Smooth muscle cell (in vitro differentiated cells): ENCODE results near the gene TMEM63C. TPM values are rescaled to one million over a fixed set of nuclear protein-coding genes. Genes with fewer than 3 reads are reported as not detected.

Source experiments
- DNase-seq: peaks from one replicate; lab custom pipeline; 2025; ENCODE audit not compliant: unreplicated experiment; lab: John Stamatoyannopoulos, UW
- H2AFZ ChIP-seq: fragments of 200-600 bp; sonication (generic); 2 replicates; pipeline ENCODE4 v1.6.0; 2016; ENCODE audit warnings: antibody characterized with exemption, low read depth, mild to moderate bottlenecking
- H3F3A ChIP-seq: fragments of 200-600 bp; sonication (generic); 2 replicates; pipeline ENCODE4 v1.6.0; 2017; ENCODE audit warnings: antibody characterized with exemption, low read depth
- H3K27ac ChIP-seq: fragments of 200-600 bp; sonication (generic); 2 replicates; pipeline ENCODE4 v1.5.1; 2016; ENCODE audit warnings: low read depth, mild to moderate bottlenecking
- H3K27me3 ChIP-seq: fragments of 200-600 bp; sonication (generic); 2 replicates; pipeline ENCODE4 v1.6.1; 2016; ENCODE audit warnings: low read depth, mild to moderate bottlenecking
- H3K36me3 ChIP-seq: fragments of 200-600 bp; sonication (generic); 2 replicates; pipeline ENCODE4 v1.5.1; 2016; ENCODE audit warnings: low read depth
- H3K4me1 ChIP-seq: fragments of 200-600 bp; sonication (generic); 2 replicates; pipeline ENCODE4 v1.5.1; 2016; ENCODE audit warnings: low read depth
- H3K4me2 ChIP-seq: fragments of 200-600 bp; sonication (generic); 2 replicates; pipeline ENCODE4 v1.6.0; 2016; ENCODE audit warnings: mild to moderate bottlenecking
- H3K4me3 ChIP-seq: fragments of 200-600 bp; sonication (generic); 2 replicates; pipeline ENCODE4 v1.5.1; 2016; ENCODE audit warnings: mild to moderate bottlenecking
- H3K79me2 ChIP-seq: fragments of 200-600 bp; sonication (generic); 2 replicates; pipeline ENCODE4 v1.6.0; 2016; ENCODE audit warnings: low read depth, mild to moderate bottlenecking
- H3K9ac ChIP-seq: fragments of 200-600 bp; sonication (generic); 2 replicates; pipeline ENCODE4 v1.6.0; 2016; ENCODE audit warnings: low read depth
- H3K9me3 ChIP-seq: fragments of 200-600 bp; sonication (generic); replicated peaks from 2 replicates; pipeline ENCODE4 v1.5.1; 2016; ENCODE audit warnings: low read depth
- H4K20me1 ChIP-seq: fragments of 200-600 bp; sonication (generic); 2 replicates; pipeline ENCODE4 v1.6.0; 2016; ENCODE audit warnings: low read depth
- WGBS: methylation state at CpG from one replicate; pipeline ENCODE4 v1.1.7; 2016; ENCODE audit warnings: low lambda C conversion rate; 5-methylcytosine and 5-hydroxymethylcytosine counted together
- polyA plus RNA-seq: library from polyadenylated mRNA; unstranded; fragments of >200 nt; fragmentation: Nextera tagmentation; extraction: Ambion mirVana; gene quantifications from 2 replicates; pipeline ENCODE4 v1.2.1, GENCODE V29; 2016
- total RNA-seq: library from RNA; depleted of rRNA; stranded (reverse); fragments of >200 nt; gene quantifications from 2 replicates; pipeline ENCODE4 v1.2.3, GENCODE V29; 2014
- TF ChIP-seq, protein P1 (sequence below): fragments of 200-600 bp; sonication (generic); IDR thresholded peaks from 2 replicates; pipeline ENCODE4 v1.5.1; 2017; ENCODE audit warnings: borderline replicate concordance, mild to moderate bottlenecking, antibody characterized with exemption; ENCODE audit not compliant: insufficient read depth, poor library complexity, severe bottlenecking

The TMEM63C gene, protein sequence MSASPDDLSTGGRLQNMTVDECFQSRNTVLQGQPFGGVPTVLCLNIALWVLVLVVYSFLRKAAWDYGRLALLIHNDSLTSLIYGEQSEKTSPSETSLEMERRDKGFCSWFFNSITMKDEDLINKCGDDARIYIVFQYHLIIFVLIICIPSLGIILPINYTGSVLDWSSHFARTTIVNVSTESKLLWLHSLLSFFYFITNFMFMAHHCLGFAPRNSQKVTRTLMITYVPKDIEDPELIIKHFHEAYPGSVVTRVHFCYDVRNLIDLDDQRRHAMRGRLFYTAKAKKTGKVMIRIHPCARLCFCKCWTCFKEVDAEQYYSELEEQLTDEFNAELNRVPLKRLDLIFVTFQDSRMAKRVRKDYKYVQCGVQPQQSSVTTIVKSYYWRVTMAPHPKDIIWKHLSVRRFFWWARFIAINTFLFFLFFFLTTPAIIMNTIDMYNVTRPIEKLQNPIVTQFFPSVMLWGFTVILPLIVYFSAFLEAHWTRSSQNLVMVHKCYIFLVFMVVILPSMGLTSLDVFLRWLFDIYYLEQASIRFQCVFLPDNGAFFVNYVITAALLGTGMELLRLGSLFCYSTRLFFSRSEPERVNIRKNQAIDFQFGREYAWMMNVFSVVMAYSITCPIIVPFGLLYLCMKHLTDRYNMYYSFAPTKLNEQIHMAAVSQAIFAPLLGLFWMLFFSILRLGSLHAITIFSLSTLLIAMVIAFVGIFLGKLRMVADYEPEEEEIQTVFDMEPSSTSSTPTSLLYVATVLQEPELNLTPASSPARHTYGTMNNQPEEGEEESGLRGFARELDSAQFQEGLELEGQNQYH
- total RNA-seq: 4.3 and 10.4 TPM in 2 replicates
- 7.7 and 8.7 TPM in 2 replicates for polyA plus RNA-seq

DNA sequence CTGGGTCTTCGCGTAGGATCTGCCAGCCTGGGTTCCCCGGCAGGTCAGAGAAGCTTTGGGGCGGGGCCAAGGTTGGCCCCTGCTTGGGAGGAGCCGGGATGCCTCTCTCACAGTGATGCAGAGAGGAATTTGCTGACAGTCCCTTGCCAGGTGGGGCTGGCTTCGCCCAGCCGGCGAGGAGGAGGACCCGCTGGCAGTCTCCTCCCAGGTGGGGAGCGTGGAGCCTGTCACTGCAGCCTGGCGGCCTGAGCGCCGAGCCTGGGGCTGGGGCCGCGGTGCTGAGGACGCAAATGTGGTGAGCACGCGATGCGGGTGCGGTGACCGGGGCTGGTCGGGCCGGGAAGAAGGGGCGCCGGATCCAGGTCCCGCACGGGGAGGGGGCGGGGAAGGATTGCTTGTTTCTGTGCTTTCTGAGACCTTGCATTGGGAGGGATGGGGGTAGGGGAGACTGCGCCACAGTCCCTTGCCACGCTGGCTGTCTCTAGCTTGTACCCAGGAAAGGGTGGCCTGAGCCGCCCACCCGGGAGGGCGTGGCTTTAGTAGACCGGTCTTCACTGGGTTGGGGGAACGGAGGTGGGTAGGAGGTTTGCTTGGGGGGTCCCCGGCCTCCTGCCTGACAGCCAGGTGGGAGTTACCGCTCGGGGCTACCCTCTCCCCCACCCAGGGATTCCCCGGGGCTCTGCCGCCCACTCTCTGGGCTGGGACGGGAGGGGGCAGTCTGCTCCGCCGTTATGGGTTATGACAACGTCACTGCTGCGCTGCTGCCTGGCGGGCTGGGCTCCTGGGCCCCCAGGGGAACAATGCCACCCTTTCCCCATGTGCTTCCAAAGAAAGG is at the start of gene TMEM63C:
Gene TMEM63C, plus strand, starts transcription at position 196 of the 835 bp plus-strand sequence. CDS start 37,016 bp downstream, outside the sequence.
- Histone ChIP-seq H3K9me3 (no peaks in the 10 kb centered on the region), H3K79me2 (no peaks in the 10 kb centered on the region), H3K4me2 (peak within 1 kb of the TSS; percentile 91), H3K4me3 (peak within 1 kb of the TSS; percentile 61), H4K20me1 (peaks cover 19% of the 10 kb centered on the region), H2AFZ (peak within 1 kb of the TSS; percentile 83), H3K27ac (no peak within 1 kb of the TSS), H3K27me3 (no peaks in the 10 kb centered on the region), H3K36me3 (no peaks in the 10 kb centered on the region), H3K4me1 (peaks cover under 1% of the 10 kb centered on the region), H3F3A (no peaks in the 10 kb centered on the region), H3K9ac (peak within 1 kb of the TSS; percentile 47)
- DNase-seq: peak; percentile 35
- WGBS: 3% methylated on average over 41 of the region's 46 CpGs
- TF ChIP-seq, protein P1, sequence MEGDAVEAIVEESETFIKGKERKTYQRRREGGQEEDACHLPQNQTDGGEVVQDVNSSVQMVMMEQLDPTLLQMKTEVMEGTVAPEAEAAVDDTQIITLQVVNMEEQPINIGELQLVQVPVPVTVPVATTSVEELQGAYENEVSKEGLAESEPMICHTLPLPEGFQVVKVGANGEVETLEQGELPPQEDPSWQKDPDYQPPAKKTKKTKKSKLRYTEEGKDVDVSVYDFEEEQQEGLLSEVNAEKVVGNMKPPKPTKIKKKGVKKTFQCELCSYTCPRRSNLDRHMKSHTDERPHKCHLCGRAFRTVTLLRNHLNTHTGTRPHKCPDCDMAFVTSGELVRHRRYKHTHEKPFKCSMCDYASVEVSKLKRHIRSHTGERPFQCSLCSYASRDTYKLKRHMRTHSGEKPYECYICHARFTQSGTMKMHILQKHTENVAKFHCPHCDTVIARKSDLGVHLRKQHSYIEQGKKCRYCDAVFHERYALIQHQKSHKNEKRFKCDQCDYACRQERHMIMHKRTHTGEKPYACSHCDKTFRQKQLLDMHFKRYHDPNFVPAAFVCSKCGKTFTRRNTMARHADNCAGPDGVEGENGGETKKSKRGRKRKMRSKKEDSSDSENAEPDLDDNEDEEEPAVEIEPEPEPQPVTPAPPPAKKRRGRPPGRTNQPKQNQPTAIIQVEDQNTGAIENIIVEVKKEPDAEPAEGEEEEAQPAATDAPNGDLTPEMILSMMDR: no peak

DNA sequence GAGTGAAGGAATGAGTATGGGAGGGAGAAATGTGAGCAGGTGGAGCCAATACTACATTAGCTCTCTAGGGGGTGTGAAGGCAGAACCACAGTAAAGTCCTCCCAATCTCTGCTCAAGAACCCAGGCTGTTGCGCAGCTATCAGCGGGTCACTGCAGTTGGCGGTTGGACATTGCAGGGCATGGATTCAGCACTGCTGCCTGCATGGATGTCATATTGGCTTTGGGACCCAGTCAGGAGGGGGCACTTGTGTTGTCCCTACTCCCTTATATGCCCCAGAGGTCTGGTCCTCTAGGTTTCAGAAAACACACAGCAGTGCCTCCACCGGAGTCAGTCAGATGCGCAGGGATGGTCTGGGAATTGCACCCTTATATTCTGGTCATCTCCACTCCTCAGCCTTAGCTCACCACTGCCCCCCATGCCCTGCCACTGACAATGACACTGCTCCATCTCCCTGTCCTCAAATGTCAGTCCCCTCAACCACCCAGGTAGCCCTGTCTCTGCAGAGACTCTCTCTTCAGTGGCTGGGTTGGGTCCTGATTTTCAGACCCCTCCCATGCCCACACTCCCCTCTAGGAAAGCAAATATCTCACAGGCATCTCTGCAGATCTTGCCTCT is 49.6 kb upstream of the TMEM63C start:
- DNase-seq: no peak
- Histone ChIP-seq H4K20me1 (no peaks in the 10 kb centered on the region), H3K9me3 (no peaks in the 10 kb centered on the region), H3K4me1 (no peaks in the 10 kb centered on the region), H2AFZ (no peak overlapping the region), H3K36me3 (no peaks in the 10 kb centered on the region), H3K9ac (no peak overlapping the region), H3K4me3 (no peak overlapping the region), H3K4me2 (no peak overlapping the region), H3K79me2 (no peaks in the 10 kb centered on the region), H3F3A (no peaks in the 10 kb centered on the region), H3K27me3 (peaks cover 32% of the 10 kb centered on the region), H3K27ac (no peak overlapping the region)
- TF ChIP-seq, protein P1: no peak
- WGBS: 95% methylated on average over 5 of the region's 5 CpGs

DNA sequence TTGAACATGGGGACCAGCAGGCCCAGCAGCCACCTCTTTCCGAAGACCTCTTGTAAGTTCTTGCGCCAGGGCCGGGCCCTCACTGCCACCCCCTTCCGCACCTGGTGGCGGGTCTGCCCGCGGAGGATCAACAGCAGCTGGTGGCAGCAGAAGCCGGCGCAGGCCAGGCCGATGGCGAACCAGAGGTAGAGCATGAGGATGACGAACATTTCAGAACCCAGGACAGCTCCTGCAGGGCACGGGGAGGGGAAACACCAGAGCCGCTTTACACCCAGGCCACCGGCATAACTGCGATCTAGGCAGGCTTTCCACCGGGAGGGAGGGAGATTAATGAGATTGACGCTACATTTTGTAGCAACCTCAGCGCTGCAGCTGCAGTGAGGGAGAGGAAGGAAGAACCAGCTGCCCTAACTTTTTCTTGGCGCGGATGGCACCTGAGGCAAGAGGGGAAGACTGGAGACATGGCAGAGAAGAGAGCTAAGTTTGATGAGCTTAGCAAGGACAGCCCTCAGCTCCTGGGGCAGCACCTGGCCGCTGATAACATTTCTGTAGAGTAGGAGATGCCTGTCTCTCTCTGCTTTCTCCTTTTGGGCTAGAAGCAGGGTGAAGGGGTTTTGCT is 47.8 kb upstream of the TMEM63C start:
- H3F3A ChIP-seq: no peaks in the 10 kb centered on the region
- H3K36me3 ChIP-seq: no peaks in the 10 kb centered on the region
- WGBS: 34% methylated on average over 22 of the region's 22 CpGs
- DNase-seq: peak; percentile 36
- no peak overlapping the region for H2AFZ ChIP-seq
- H3K27ac ChIP-seq: no peak overlapping the region
- no peak overlapping the region for H3K4me2 ChIP-seq
- no peaks in the 10 kb centered on the region for H3K9me3 ChIP-seq
- H3K4me3 ChIP-seq: no peak overlapping the region
- H4K20me1 ChIP-seq: no peaks in the 10 kb centered on the region
- peaks cover 23% of the 10 kb centered on the region for H3K27me3 ChIP-seq
- no peak overlapping the region for H3K9ac ChIP-seq
- TF ChIP-seq, protein P1: no peak
- no peaks in the 10 kb centered on the region for H3K79me2 ChIP-seq
- H3K4me1 ChIP-seq: no peaks in the 10 kb centered on the region
